Thoracic aorta (tissue), 2 donors: Measurements from ENCODE around the gene VN1R4. TPM values are rescaled to one million over a fixed set of nuclear protein-coding genes. Genes with fewer than 3 reads are reported as not detected.
"Not testable (repeated sequence)": the region's sequence is repeated elsewhere in the genome, so short reads cannot be mapped to it uniquely, and the experiment has no call there.

Source experiments
- ATAC-seq: fragments of 150-250 bp; one replicate; pipeline ENCODE4 v1.8.0; 2017; ENCODE audit warnings: low read depth; ENCODE audit not compliant: insufficient number of reproducible peaks, low FRiP score
- DNase-seq: peaks from one replicate; pipeline ENCODE4 v3.0.0-alpha.2; 2020; ENCODE audit warnings: low spot score
- H3K27ac ChIP-seq, 2 donors: fragments of 200-600 bp; sonication (generic); 1 replicate in 1 of 2; 2 replicates in 1 of 2; pipeline ENCODE4 v1.5.1; 2016; ENCODE audit warnings: mild to moderate bottlenecking in 2 of 2, moderate library complexity in 2 of 2
- H3K27me3 ChIP-seq: fragments of 200-600 bp; sonication (generic); replicated peaks from 2 replicates; pipeline ENCODE4 v1.6.0; 2016; ENCODE audit warnings: mild to moderate bottlenecking; ENCODE audit not compliant: insufficient read depth
- H3K36me3 ChIP-seq: fragments of 200-600 bp; sonication (generic); one replicate; pipeline ENCODE4 v1.5.1; 2016
- H3K4me1 ChIP-seq, 2 donors: fragments of 200-600 bp; sonication (generic); 1 replicate in 1 of 2; 2 replicates in 1 of 2; pipeline versions ENCODE4 v1.5.1 to v1.6.0; 2016; ENCODE audit warnings: low read depth in 2 of 2, mild to moderate bottlenecking in 1 of 2; ENCODE audit not compliant: control insufficient read depth in 1 of 2
- H3K4me3 ChIP-seq: fragments of 200-600 bp; sonication (generic); 2 replicates; pipeline ENCODE4 v1.5.1; 2016; ENCODE audit warnings: mild to moderate bottlenecking
- H3K9me3 ChIP-seq: fragments of 200-600 bp; sonication (generic); 2 replicates; pipeline ENCODE4 v1.5.1; 2016
- total RNA-seq, 2 donors: library from RNA; depleted of rRNA; stranded (reverse); fragments of >200 nt; gene quantifications; one replicate each; pipeline versions ENCODE4 v1.1.0 to v1.2.3, GENCODE V29; 2016
- TF ChIP-seq, protein P1 (sequence below): fragments of 200-600 bp; sonication (generic); IDR thresholded peaks from one replicate; pipeline ENCODE4 v1.5.1; 2019; ENCODE audit warnings: antibody characterized with exemption

VN1R4 gene, protein sequence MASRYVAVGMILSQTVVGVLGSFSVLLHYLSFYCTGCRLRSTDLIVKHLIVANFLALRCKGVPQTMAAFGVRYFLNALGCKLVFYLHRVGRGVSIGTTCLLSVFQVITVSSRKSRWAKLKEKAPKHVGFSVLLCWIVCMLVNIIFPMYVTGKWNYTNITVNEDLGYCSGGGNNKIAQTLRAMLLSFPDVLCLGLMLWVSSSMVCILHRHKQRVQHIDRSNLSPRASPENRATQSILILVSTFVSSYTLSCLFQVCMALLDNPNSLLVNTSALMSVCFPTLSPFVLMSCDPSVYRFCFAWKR
- total RNA-seq = not detected

DNA sequence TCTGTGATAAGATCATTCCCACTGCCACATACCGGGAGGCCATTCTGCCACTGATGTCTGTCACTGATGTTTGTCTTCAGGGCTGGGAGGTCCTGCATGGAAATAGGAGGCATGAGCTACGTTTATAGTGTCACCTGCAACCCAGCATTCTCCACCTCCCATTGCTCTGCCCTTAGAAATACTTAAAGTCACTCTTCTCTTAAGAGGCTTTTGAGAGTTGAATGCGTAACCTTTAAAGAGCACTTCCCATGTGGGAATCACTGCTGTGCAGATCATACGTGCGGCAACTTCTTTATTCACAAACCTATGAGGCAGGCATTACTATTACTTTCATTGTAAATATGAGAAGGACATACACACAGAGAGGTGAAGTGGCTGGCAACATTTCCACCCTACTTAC is at the start of gene VN1R4:
Gene VN1R4 (minus strand): TSS at position 101 of the 400 bp plus-strand sequence. CDS start 58 bp downstream, at position 43.
- ATAC-seq, H3K27me3 ChIP-seq, H3K4me3 ChIP-seq: not testable (repeated sequence)

DNA sequence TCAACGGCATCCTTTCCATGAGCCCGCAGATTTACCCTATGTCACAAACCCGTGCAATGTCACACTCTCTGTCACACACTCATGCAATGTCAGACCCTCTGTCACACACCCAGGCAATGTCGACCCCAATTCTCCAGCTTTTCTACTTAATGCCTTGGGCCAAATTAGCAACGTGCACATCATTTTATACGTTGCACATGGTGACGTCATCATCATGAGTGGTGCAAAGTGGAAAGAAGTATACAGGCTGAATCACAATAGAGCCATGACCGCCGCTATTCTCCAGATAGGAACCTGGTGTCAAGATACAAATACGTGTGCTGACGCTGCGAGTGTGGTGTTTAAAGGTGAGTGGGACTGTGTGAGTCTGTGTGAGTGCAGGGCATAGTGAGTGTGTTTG is 44.4 kb upstream of the VN1R4 start:
- no peak for ATAC-seq
- H3K4me3 ChIP-seq = no peak overlapping the region
- H3K27ac ChIP-seq = no peak overlapping the region
- no peaks in the 10 kb centered on the region for H3K27me3 ChIP-seq
- DNase-seq = no peak
- no peaks in the 10 kb centered on the region for H3K4me1 ChIP-seq
- TF ChIP-seq, protein P1, sequence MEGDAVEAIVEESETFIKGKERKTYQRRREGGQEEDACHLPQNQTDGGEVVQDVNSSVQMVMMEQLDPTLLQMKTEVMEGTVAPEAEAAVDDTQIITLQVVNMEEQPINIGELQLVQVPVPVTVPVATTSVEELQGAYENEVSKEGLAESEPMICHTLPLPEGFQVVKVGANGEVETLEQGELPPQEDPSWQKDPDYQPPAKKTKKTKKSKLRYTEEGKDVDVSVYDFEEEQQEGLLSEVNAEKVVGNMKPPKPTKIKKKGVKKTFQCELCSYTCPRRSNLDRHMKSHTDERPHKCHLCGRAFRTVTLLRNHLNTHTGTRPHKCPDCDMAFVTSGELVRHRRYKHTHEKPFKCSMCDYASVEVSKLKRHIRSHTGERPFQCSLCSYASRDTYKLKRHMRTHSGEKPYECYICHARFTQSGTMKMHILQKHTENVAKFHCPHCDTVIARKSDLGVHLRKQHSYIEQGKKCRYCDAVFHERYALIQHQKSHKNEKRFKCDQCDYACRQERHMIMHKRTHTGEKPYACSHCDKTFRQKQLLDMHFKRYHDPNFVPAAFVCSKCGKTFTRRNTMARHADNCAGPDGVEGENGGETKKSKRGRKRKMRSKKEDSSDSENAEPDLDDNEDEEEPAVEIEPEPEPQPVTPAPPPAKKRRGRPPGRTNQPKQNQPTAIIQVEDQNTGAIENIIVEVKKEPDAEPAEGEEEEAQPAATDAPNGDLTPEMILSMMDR = no peak
- H3K9me3 ChIP-seq = no peaks in the 10 kb centered on the region
- no peaks in the 10 kb centered on the region for H3K36me3 ChIP-seq

More for the DNA sequence above, at the start of gene VN1R4:
- not testable (repeated sequence) for DNase-seq, H3K4me1 ChIP-seq, H3K36me3 ChIP-seq, H3K9me3 ChIP-seq, H3K27ac ChIP-seq

DNA sequence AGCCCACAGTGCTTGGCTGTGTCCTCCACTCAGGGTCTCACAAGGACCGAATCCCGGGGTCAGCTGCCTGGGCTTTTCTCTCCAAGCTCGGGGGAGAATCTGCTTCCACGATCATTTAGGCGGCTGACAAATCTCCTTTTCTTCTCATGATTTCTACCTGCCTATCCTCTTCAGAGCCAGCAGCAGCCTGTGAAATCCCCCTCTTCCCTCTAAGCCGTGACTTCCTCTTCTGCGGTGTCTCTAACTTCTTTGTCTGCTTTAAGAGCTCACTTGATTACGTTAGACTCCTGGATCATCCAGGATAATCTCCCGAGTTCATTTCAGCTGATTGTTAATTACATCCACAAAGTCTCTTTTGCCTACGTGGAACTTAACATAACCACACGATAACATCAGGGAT is 43.5 kb upstream of the VN1R4 start:
- no peak for ATAC-seq
- TF ChIP-seq, protein P1 = no peak
- no peaks in the 10 kb centered on the region for H3K27me3 ChIP-seq

DNA sequence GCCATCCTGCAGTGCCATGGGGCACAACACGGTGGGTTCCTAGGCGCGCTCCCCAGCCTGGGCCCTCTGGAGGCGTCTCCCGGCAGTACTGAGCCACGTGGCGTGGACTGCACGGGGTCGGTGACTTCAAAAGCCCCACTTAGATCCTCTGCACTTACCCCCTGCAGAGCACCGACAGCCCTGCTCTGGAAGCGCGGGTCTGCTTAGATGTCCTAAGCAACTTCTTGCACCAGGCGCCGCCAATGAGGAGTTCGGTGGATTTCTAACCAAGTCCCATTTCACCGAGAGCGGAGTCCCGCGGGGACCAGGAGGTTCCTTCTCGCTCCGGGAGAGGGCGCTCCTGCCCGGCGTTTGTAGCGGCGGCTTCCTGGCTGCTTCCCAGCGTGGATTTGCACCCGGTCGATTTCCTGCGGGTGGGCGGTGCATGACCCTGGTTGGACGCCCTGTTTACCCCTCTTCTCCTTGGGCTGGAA is 40.9 kb upstream of the VN1R4 start:
- TF ChIP-seq, protein P1 = no peak
- H3K4me3 ChIP-seq = no peak overlapping the region
- H3K27me3 ChIP-seq = no peaks in the 10 kb centered on the region
- H3K4me1 ChIP-seq = no peaks in the 10 kb centered on the region
- no peak overlapping the region for H3K27ac ChIP-seq
- H3K9me3 ChIP-seq = no peaks in the 10 kb centered on the region
- H3K36me3 ChIP-seq = no peaks in the 10 kb centered on the region
- ATAC-seq = no peak
- DNase-seq = no peak

More for the DNA sequence above, 43.5 kb upstream of the VN1R4 start:
- Histone ChIP-seq H3K36me3 (no peaks in the 10 kb centered on the region), H3K4me3 (no peak overlapping the region), H3K9me3 (no peaks in the 10 kb centered on the region), H3K4me1 (no peaks in the 10 kb centered on the region), H3K27ac (no peak overlapping the region)
- no peak for DNase-seq

DNA sequence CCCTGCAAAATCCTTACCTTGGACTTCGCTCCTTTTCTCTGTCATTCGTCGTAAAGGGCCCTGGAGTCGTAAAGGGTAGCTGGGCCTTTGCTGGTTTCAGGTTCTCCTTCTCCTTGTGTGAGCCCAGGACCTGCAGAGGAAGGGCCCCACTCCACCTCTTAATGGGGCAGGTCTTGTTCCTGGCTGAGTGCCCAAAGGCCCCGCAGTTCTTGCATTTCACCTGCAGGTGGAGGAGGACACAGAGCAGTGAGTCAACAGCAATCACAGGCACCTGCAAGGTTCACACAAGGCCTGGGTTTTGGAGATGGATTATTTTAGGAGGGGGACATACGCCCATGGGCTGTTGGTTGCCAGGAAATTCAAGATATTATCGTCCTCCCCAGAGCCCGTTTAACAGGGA is 33.8 kb upstream of the VN1R4 start:
- not testable (repeated sequence) for H3K27ac ChIP-seq, H3K4me1 ChIP-seq, H3K27me3 ChIP-seq, ATAC-seq, H3K36me3 ChIP-seq, H3K9me3 ChIP-seq, H3K4me3 ChIP-seq, DNase-seq

DNA sequence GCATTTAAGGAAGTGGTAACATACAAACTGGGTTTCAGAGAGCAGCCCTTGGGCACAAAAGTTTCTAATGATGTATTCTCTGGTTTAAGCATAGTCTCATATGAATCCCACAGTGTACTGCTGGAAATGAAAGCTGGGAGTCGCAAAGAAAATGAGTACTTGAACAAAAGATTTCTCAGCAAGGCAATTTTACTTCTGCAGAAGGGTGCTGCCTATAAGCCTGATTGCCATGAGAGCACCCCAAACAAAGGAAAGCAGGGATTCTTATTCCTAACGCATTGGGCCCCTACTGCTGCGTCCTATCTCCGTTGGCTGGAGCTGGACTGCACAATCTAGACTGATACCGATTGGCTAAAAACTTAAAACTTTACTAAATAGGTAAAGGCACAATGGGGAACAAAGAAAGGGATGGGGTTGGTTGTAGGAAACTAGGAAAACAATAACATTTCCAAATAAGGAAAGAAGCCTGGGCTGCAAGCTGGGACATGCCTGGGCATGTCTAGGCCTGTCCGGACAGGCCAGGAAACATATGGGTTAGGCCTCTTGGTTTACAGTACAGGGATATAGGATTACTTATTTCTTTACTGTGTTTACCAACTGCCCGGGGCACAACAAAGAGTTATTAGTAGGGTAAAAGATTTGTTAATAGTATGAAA is 27.4 kb upstream of the VN1R4 start:
- Histone ChIP-seq H3K36me3 (no peaks in the 10 kb centered on the region), H3K27me3 (no peaks in the 10 kb centered on the region), H3K4me3 (no peak overlapping the region), H3K4me1 (no peaks in the 10 kb centered on the region), H3K9me3 (peaks cover 19% of the 10 kb centered on the region), H3K27ac (no peak overlapping the region)
- ATAC-seq = no peak
- TF ChIP-seq, protein P1 = no peak
- no peak for DNase-seq
